EL (cell line): ENCODE measurements around the gene PGLYRP2.

Experiments used
- DNase-seq: peaks from one replicate; pipeline ENCODE4 v3.0.0-alpha.2; 2016

The PGLYRP2 gene

DNA sequence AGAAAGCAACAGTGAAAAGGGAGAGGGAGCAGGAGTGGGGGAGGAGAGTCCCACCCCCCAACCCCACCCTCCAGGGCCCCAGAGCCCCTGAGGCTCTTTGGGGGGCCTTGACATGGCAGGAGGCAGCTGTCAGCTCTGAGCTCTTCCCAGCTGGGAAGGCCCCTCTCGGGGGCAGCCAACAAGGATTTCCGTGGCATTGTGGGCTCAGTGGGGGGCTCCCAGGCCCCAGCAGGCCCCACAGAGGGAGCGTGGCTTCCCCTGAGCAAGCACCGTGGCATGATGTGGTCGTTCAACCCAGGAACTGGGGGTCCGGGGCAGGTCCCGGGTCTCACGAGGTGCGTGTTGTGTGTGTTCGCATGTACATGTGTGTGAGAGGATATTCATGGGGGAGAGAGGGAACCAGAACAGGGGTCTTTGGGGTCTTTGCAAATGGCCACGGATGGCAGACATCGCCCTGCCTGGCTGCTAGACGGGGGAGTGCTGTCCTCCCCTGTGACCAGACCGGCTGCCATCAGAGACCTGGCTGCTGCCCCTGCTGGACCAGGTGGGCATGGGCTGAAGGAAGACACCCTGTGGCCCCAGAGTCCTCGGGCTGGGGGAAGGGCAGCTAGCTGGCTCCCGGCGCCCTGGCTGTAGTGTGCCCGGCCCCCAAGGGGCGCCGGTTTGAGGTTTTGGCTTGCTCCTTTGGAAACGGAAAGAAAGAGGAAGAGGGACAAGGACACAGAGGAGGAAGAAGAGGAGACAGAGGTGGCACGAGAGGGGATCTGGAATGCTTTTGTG lies 56.8 kb downstream of the PGLYRP2 start:
- DNase-seq = no peak

DNA sequence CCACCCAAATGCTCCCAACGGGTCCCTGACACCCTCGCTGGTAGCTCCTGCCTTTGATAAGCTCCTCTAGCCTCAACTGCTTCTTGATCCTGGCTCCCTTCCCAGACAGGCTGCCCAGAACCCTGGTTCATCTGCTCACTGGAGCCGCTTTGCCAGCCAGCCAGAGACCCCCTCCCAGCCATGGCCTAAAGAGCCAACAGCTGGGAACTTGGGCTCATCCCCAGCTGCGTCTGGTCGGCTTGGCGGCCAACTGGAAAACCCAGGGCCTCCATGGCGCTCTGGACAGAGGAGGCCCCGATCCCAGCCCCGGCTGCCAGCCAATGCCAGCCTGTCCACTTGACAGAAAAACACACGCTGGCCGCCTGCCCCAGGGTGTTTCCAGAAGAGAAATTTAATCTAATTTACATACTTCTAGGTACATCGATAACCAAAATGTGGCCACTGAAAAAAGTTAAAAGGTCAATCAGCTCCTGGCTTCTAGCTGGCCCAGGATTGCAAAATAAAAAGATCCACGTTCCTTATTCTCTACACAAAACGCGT lies 57.5 kb downstream of the PGLYRP2 start:
- DNase-seq = no peak

- no peak for DNase-seq
Observed at GRCh38 chr19:15421136-15421695, 58.1 kb downstream of the PGLYRP2 start.

- DNase-seq = peak; percentile 25
Observed at GRCh38 chr19:15419413-15420025, 59.8 kb downstream of the PGLYRP2 start.
